WTC11 (cell line): ENCODE data around the gene RPTOR.

ENCODE experiments used
- CBFB ChIP-seq: sonication (generic); formaldehyde crosslinking; IDR thresholded peaks from 2 replicates; pipeline ENCODE4 v1.8.1; 2022; ENCODE audit warnings: mild to moderate bottlenecking, low read depth, missing genetic modification reagents
- CREM ChIP-seq: sonication (generic); formaldehyde crosslinking; IDR thresholded peaks from 2 replicates; pipeline ENCODE4 v1.8.1; 2022; ENCODE audit warnings: mild to moderate bottlenecking, missing genetic modification reagents, moderate library complexity
- FOXP1 ChIP-seq: sonication (generic); formaldehyde crosslinking; IDR thresholded peaks from 2 replicates; pipeline ENCODE4 v1.8.0; 2022; ENCODE audit warnings: missing genetic modification reagents, mild to moderate bottlenecking, moderate library complexity, borderline replicate concordance
- GTF2I ChIP-seq: fragments of 250-450 bp; sonication (Bioruptor Pico); conservative IDR thresholded peaks from 2 replicates; pipeline ENCODE4 v1.4.0; 2021; ENCODE audit warnings: mild to moderate bottlenecking
- JAZF1 ChIP-seq: fragments of 250-450 bp; sonication (Bioruptor Pico); IDR thresholded peaks from 2 replicates; pipeline ENCODE4 v1.9.0; 2021; ENCODE audit warnings: moderate library complexity, mild to moderate bottlenecking, inconsistent platforms
- JUN ChIP-seq: sonication (generic); formaldehyde crosslinking; IDR thresholded peaks from 2 replicates; pipeline ENCODE4 v1.8.0; 2023; ENCODE audit warnings: mild to moderate bottlenecking, missing genetic modification reagents
- SP1 ChIP-seq: sonication (generic); formaldehyde crosslinking; conservative IDR thresholded peaks from 2 replicates; pipeline ENCODE4 v1.8.1; 2022; ENCODE audit warnings: missing genetic modification reagents
- TCF7 ChIP-seq: sonication (generic); formaldehyde crosslinking; IDR thresholded peaks from 2 replicates; pipeline ENCODE4 v1.8.0; 2022; ENCODE audit warnings: mild to moderate bottlenecking, low read depth, missing genetic modification reagents, moderate library complexity
- TEAD4 ChIP-seq: sonication (generic); formaldehyde crosslinking; IDR thresholded peaks from 2 replicates; pipeline ENCODE4 v1.8.0; 2022; ENCODE audit warnings: mild to moderate bottlenecking, missing genetic modification reagents
- TP53 ChIP-seq: sonication (generic); formaldehyde crosslinking; IDR thresholded peaks from 2 replicates; pipeline ENCODE4 v1.8.1; 2023; ENCODE audit warnings: mild to moderate bottlenecking, missing genetic modification reagents
- ZNF423 ChIP-seq: fragments of 250-450 bp; sonication (Bioruptor Pico); IDR thresholded peaks from 2 replicates; pipeline ENCODE4 v2.1.2; 2022; ENCODE audit warnings: mild to moderate bottlenecking, moderate library complexity
- TF ChIP-seq, protein P1 (sequence below): fragments of 200-600 bp; IDR thresholded peaks from 2 replicates; pipeline ENCODE4 v1.8.0; 2022; ENCODE audit warnings: antibody characterized with exemption
- TF ChIP-seq, protein P2 (sequence below): sonication (generic); formaldehyde crosslinking; conservative IDR thresholded peaks from 2 replicates; pipeline ENCODE4 v1.8.1; 2023; ENCODE audit warnings: mild to moderate bottlenecking, low read depth, missing genetic modification reagents, moderate library complexity
- TF ChIP-seq, protein P3 (sequence below): sonication (generic); formaldehyde crosslinking; IDR thresholded peaks from 2 replicates; pipeline ENCODE4 v1.8.0; 2022; ENCODE audit warnings: missing genetic modification reagents

DNA sequence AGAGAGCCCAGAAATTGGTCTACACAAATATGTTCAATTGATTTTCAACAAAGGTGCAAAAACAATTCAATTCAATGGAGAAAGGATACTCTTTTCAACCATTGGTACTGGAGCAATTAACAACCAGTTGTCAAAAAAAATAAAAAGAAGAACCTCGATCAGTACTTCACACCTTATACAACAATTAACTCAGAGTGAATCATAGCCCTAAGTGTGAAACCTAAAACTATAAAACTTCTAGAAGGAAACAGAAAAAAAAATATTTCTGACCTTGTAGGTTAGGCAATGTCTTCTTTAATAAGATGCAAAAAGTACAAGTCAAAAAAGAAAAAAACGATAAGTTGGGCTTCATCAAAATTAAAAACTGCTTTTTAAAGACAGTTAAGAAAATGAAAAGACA is 390.9 kb downstream of the RPTOR start:
- TF ChIP-seq, protein P1, sequence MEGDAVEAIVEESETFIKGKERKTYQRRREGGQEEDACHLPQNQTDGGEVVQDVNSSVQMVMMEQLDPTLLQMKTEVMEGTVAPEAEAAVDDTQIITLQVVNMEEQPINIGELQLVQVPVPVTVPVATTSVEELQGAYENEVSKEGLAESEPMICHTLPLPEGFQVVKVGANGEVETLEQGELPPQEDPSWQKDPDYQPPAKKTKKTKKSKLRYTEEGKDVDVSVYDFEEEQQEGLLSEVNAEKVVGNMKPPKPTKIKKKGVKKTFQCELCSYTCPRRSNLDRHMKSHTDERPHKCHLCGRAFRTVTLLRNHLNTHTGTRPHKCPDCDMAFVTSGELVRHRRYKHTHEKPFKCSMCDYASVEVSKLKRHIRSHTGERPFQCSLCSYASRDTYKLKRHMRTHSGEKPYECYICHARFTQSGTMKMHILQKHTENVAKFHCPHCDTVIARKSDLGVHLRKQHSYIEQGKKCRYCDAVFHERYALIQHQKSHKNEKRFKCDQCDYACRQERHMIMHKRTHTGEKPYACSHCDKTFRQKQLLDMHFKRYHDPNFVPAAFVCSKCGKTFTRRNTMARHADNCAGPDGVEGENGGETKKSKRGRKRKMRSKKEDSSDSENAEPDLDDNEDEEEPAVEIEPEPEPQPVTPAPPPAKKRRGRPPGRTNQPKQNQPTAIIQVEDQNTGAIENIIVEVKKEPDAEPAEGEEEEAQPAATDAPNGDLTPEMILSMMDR: no peak
- TF ChIP-seq FOXP1 (CRISPR knock-in tag): no peak
- TF ChIP-seq, protein P2, sequence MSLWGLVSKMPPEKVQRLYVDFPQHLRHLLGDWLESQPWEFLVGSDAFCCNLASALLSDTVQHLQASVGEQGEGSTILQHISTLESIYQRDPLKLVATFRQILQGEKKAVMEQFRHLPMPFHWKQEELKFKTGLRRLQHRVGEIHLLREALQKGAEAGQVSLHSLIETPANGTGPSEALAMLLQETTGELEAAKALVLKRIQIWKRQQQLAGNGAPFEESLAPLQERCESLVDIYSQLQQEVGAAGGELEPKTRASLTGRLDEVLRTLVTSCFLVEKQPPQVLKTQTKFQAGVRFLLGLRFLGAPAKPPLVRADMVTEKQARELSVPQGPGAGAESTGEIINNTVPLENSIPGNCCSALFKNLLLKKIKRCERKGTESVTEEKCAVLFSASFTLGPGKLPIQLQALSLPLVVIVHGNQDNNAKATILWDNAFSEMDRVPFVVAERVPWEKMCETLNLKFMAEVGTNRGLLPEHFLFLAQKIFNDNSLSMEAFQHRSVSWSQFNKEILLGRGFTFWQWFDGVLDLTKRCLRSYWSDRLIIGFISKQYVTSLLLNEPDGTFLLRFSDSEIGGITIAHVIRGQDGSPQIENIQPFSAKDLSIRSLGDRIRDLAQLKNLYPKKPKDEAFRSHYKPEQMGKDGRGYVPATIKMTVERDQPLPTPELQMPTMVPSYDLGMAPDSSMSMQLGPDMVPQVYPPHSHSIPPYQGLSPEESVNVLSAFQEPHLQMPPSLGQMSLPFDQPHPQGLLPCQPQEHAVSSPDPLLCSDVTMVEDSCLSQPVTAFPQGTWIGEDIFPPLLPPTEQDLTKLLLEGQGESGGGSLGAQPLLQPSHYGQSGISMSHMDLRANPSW (CRISPR knock-in tag): no peak
- TF ChIP-seq CBFB (CRISPR knock-in tag): no peak
- no peak for TF ChIP-seq GTF2I (CRISPR knock-in tag)
- no peak for TF ChIP-seq ZNF423
- TF ChIP-seq, protein P3, sequence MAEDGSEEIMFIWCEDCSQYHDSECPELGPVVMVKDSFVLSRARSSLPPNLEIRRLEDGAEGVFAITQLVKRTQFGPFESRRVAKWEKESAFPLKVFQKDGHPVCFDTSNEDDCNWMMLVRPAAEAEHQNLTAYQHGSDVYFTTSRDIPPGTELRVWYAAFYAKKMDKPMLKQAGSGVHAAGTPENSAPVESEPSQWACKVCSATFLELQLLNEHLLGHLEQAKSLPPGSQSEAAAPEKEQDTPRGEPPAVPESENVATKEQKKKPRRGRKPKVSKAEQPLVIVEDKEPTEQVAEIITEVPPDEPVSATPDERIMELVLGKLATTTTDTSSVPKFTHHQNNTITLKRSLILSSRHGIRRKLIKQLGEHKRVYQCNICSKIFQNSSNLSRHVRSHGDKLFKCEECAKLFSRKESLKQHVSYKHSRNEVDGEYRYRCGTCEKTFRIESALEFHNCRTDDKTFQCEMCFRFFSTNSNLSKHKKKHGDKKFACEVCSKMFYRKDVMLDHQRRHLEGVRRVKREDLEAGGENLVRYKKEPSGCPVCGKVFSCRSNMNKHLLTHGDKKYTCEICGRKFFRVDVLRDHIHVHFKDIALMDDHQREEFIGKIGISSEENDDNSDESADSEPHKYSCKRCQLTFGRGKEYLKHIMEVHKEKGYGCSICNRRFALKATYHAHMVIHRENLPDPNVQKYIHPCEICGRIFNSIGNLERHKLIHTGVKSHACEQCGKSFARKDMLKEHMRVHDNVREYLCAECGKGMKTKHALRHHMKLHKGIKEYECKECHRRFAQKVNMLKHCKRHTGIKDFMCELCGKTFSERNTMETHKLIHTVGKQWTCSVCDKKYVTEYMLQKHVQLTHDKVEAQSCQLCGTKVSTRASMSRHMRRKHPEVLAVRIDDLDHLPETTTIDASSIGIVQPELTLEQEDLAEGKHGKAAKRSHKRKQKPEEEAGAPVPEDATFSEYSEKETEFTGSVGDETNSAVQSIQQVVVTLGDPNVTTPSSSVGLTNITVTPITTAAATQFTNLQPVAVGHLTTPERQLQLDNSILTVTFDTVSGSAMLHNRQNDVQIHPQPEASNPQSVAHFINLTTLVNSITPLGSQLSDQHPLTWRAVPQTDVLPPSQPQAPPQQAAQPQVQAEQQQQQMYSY (CRISPR knock-in tag): no peak
- no peak for TF ChIP-seq TP53 (CRISPR knock-in tag)
- no peak for TF ChIP-seq JUN (CRISPR knock-in tag)
- no peak for TF ChIP-seq JAZF1 (CRISPR knock-in tag)
- TF ChIP-seq TEAD4: no peak
- no peak for TF ChIP-seq CREM (CRISPR knock-in tag)
- no peak for TF ChIP-seq SP1
- TF ChIP-seq TCF7: no peak
